Upper lobe of right lung (tissue), 1 donor: ENCODE results near the gene PPFIA1. TPM values are rescaled to one million over a fixed set of nuclear protein-coding genes. Genes with fewer than 3 reads are reported as not detected.

Source experiments
- ATAC-seq: fragments of 200-7000 bp; cut with Tn5 transposase; one replicate; pipeline ENCODE4 v1.9.1; 2020; ENCODE audit warnings: mild to moderate bottlenecking, moderate library complexity
- DNase-seq: peaks from one replicate; pipeline ENCODE4 v3.0.0-alpha.2; 2020
- H3K27ac ChIP-seq: fragments of 200-600 bp; one replicate; pipeline ENCODE4 v1.8.0; 2022
- H3K27me3 ChIP-seq: fragments of 200-600 bp; one replicate; pipeline ENCODE4 v1.8.0; 2022; ENCODE audit warnings: mild to moderate bottlenecking
- H3K36me3 ChIP-seq: fragments of 200-600 bp; one replicate; pipeline ENCODE4 v1.8.0; 2022
- H3K4me1 ChIP-seq: fragments of 200-600 bp; one replicate; pipeline ENCODE4 v1.8.0; 2022
- H3K4me3 ChIP-seq: fragments of 200-600 bp; one replicate; pipeline ENCODE4 v1.8.0; 2022; ENCODE audit warnings: mild to moderate bottlenecking
- H3K9me3 ChIP-seq: fragments of 200-600 bp; one replicate; pipeline ENCODE4 v1.8.0; 2022
- CTCF ChIP-seq: fragments of 200-600 bp; IDR thresholded peaks from one replicate; pipeline ENCODE4 v1.8.0; 2022; ENCODE audit warnings: antibody characterized with exemption
- intact Hi-C: fragments of 100-400 bp; cut with DNase I; formaldehyde crosslinking; loops from one replicate; pipeline ENCODE4 v1.11.0; 2022
- microRNA-seq: library from miRNA; unstranded; fragments of <30 nt; microRNA quantifications from one replicate; pipeline ENCODE4 v1.2.0, GENCODE V29; 2020; ENCODE audit warnings: borderline microRNAs expressed
- total RNA-seq: library from RNA; stranded (reverse); fragmentation: NEBNext Ultra II Directional; extraction: Animal tissue kit (Norgen Biotek cat#: 25700); gene quantifications from one replicate; pipeline ENCODE4 v1.2.1, GENCODE V29; 2021
- donor health status: DM: no; HTN: yes; CAD: no; lungs with severe emphysema.

PPFIA1 gene
- total RNA-seq, 1 donor from 2014 or later, result 73.3 TPM

- DNase-seq, result no peak
- Histone ChIP-seq H3K4me3 (no peak overlapping the region), H3K36me3 (peaks cover 74% of the 10 kb centered on the region), H3K4me1 (no peaks in the 10 kb centered on the region), H3K27ac (no peak overlapping the region), H3K9me3 (no peaks in the 10 kb centered on the region), H3K27me3 (no peaks in the 10 kb centered on the region)
- no peak for ATAC-seq
- intact Hi-C loops, result no loop called here
- TF ChIP-seq CTCF, result no peak
Measured at GRCh38 chr11:70433526-70433925, 163.0 kb downstream of the PPFIA1 start.

Small RNAs within 50 kb of the gene (microRNA-seq; reads per million reads assigned to microRNA genes)
- gene MIR548K, result 4.8 reads per million, percentile 28 among the genes with 10 or more reads in this experiment

Other genes with a start within 250 kb of the PPFIA1 start
- gene ANO1, start 192.4 kb upstream of the PPFIA1 start, total RNA-seq, result 16.8 TPM
- 21.3 TPM for gene FADD, start 67.4 kb upstream of the PPFIA1 start, total RNA-seq
- gene CTTN, start 127.8 kb downstream of the PPFIA1 start, total RNA-seq, result 177 TPM